GM12878 (cell line): ENCODE results near the gene OR6B3. TPM values are rescaled to one million over a fixed set of nuclear protein-coding genes. Genes with fewer than 3 reads are reported as not detected.

Experiments used
- ATAC-seq: fragments of 200-7000 bp; cut with Tn5 transposase; 3 replicates; pipeline ENCODE4 v1.9.1; 2020; ENCODE audit warnings: mild to moderate bottlenecking, moderate library complexity
- BruUV-seq: library from RNA; stranded (reverse); fragments of 400-500 nt; replicated peaks from 2 replicates; lab custom pipeline; 2021; lab: Mats Ljungman, UMichigan
- CTCF ChIA-PET: fragments of 300-600 bp; sonication (Branson Sonifier 250); formaldehyde crosslinking; extraction: SDS; loops from one replicate; lab custom pipeline; 2021; ENCODE audit warnings: inconsistent platforms; lab: Yijun Ruan, JAX
- POLR2A ChIA-PET: fragments of 350-600 bp; formaldehyde crosslinking; extraction: SDS; loops from one replicate; lab custom pipeline; 2021; ENCODE audit warnings: inconsistent platforms; lab: Charles Lee
- RAD21 ChIA-PET: fragments of 300-600 bp; sonication (Branson Sonifier 250); formaldehyde crosslinking; loops from one replicate; lab custom pipeline; 2023; ENCODE audit warnings: antibody characterized with exemption; ENCODE audit not compliant: unreplicated experiment; lab: Charles Lee
- SMC1A ChIA-PET: fragments of 300-600 bp; sonication (Branson Sonifier 250); formaldehyde crosslinking; loops from one replicate; lab custom pipeline; 2023; ENCODE audit not compliant: unreplicated experiment, uncharacterized antibody; lab: Charles Lee
- DNase-seq: peaks from one replicate; pipeline ENCODE4 v3.0.0-alpha.2; 2011; ENCODE audit warnings: low read depth, low spot score
- FAIRE-seq: peaks from 3 replicates; lab custom pipeline; 2011; peaks lifted over from hg19 to GRCh38; lab: Jason Lieb, UNC
- H2AFZ ChIP-seq: 2 replicates; pipeline ENCODE4 v1.6.0; 2011; ENCODE audit warnings: low read depth, low read length, control low read depth; ENCODE audit not compliant: control insufficient read depth
- H3K27ac ChIP-seq: 2 replicates; pipeline ENCODE4 v1.5.1; 2011; ENCODE audit warnings: control low read depth; ENCODE audit not compliant: control insufficient read depth, insufficient read depth
- H3K27me3 ChIP-seq, 2 experiments: replicated peaks in 1 of 2; 2 replicates each; pipeline versions ENCODE4 v1.6.0 to v1.6.1; 2011; ENCODE audit warnings: low read length in 1 of 2; ENCODE audit not compliant: control insufficient read depth in 2 of 2, insufficient read depth in 2 of 2
- H3K36me3 ChIP-seq, 2 experiments: 2 replicates each; pipeline ENCODE4 v1.5.1; 2011; ENCODE audit warnings: low read length in 1 of 2; ENCODE audit not compliant: control insufficient read depth in 2 of 2, insufficient read depth in 2 of 2
- H3K4me1 ChIP-seq: 2 replicates; pipeline ENCODE4 v1.6.1; 2011; ENCODE audit warnings: mild to moderate bottlenecking, low read length, moderate library complexity, mixed read lengths; ENCODE audit not compliant: control insufficient read depth, insufficient read depth
- H3K4me2 ChIP-seq: 2 replicates; pipeline ENCODE4 v1.6.0; 2011; ENCODE audit warnings: control low read depth; ENCODE audit not compliant: control insufficient read depth, insufficient read depth
- H3K4me3 ChIP-seq: fragments of 200-600 bp; sonication (generic); 2 replicates; pipeline ENCODE4 v1.5.1; 2016
- H3K79me2 ChIP-seq: 2 replicates; pipeline ENCODE4 v1.6.0; 2011; ENCODE audit warnings: low read length; ENCODE audit not compliant: control insufficient read depth, insufficient read depth
- H3K9ac ChIP-seq: 2 replicates; pipeline ENCODE4 v1.8.0; 2011; ENCODE audit warnings: low read length, control low read depth, mixed read lengths; ENCODE audit not compliant: control insufficient read depth, insufficient read depth
- H3K9me3 ChIP-seq: replicated peaks from 3 replicates; pipeline ENCODE4 v1.5.1; 2011; ENCODE audit warnings: mild to moderate bottlenecking, low read length; ENCODE audit not compliant: control insufficient read depth, insufficient read depth
- H4K20me1 ChIP-seq: 2 replicates; pipeline ENCODE4 v1.6.0; 2011; ENCODE audit not compliant: control insufficient read depth, insufficient read depth
- CEBPZ ChIP-seq: fragments of 150-350 bp; IDR thresholded peaks from 2 replicates; pipeline ENCODE4 v1.6.1; 2016; ENCODE audit warnings: low read depth, low read length
- ESRRA ChIP-seq: IDR thresholded peaks from 2 replicates; pipeline ENCODE4 v1.6.1; 2012; ENCODE audit warnings: mild to moderate bottlenecking, low read length, improper control_type of control experiment
- GABPA ChIP-seq: IDR thresholded peaks from 2 replicates; pipeline ENCODE4 v1.6.1; 2014; ENCODE audit warnings: antibody characterized with exemption, low read depth, mild to moderate bottlenecking, inconsistent platforms
- MAX ChIP-seq: IDR thresholded peaks from 2 replicates; pipeline ENCODE4 v1.6.1; 2012; ENCODE audit warnings: low read depth, low read length, improper control_type of control experiment
- MEF2A ChIP-seq: IDR thresholded peaks from 2 replicates; pipeline ENCODE4 v1.6.1; 2011; ENCODE audit warnings: low read depth, mild to moderate bottlenecking, low read length, moderate library complexity; ENCODE audit not compliant: insufficient read depth
- MXI1 ChIP-seq: fragments of 150-350 bp; IDR thresholded peaks from 2 replicates; pipeline ENCODE4 v1.6.1; 2011; ENCODE audit warnings: low read depth, mild to moderate bottlenecking, inconsistent platforms, low read length, improper control_type of control experiment
- NFXL1 ChIP-seq: fragments of 450-650 bp; IDR thresholded peaks from 2 replicates; pipeline ENCODE4 v1.6.1; 2017; ENCODE audit warnings: antibody characterized with exemption, mild to moderate bottlenecking, borderline replicate concordance
- PKNOX1 ChIP-seq: fragments of 450-650 bp; IDR thresholded peaks from 2 replicates; pipeline ENCODE4 v1.6.1; 2016; ENCODE audit warnings: mild to moderate bottlenecking
- POLR2A ChIP-seq: IDR thresholded peaks from 2 replicates; pipeline ENCODE4 v1.6.1; 2011; ENCODE audit warnings: low read depth, mild to moderate bottlenecking, low read length
- TARDBP ChIP-seq: IDR thresholded peaks from 2 replicates; pipeline ENCODE4 v1.6.1; 2016; ENCODE audit warnings: borderline replicate concordance
- TCF3 ChIP-seq: IDR thresholded peaks from 2 replicates; pipeline ENCODE4 v1.6.1; 2012; ENCODE audit warnings: low read depth, mild to moderate bottlenecking, low read length, borderline replicate concordance; ENCODE audit not compliant: insufficient read depth
- ZNF687 ChIP-seq: fragments of 450-650 bp; IDR thresholded peaks from 2 replicates; pipeline ENCODE4 v1.6.1; 2017; ENCODE audit warnings: mild to moderate bottlenecking, moderate library complexity
- WGBS: methylation state at CpG from one replicate; pipeline ENCODE4 v1.1.6; 2016; ENCODE audit warnings: low lambda C conversion rate; ENCODE audit not compliant: insufficient replicate concordance, insufficient coverage; ENCODE audit errors: missing lambda C conversion rate; 5-methylcytosine and 5-hydroxymethylcytosine counted together
- in situ Hi-C: fragments of 300-500 bp; cut with MboI; formaldehyde crosslinking; loops from 9 replicates; pipeline ENCODE4 v1.14.3; 2018; ENCODE audit warnings: mixed read lengths
- intact Hi-C: fragments of 100-400 bp; cut with micrococcal nuclease; formaldehyde crosslinking; loops from one replicate; pipeline ENCODE4 v1.14.2; 2022; ENCODE audit not compliant: unreplicated experiment
- polyA plus RNA-seq, 11 experiments: library from polyadenylated mRNA; depleted of rRNA in 4 of 11; unstranded in 6 of 11; stranded (reverse) in 5 of 11; fragments of >200 nt; fragmentation: Nextera tagmentation in 4 of 11; fragmentation: Illumina TruSeq in 1 of 11; extraction: Ambion mirVana in 4 of 11; extraction: Trizol in 1 of 11; gene quantifications; 1 replicate in 1 of 11; 2 replicates in 10 of 11; pipeline versions ENCODE4 v1.2.1 to v1.2.3, GENCODE V29; 2011 to 2016; ENCODE audit warnings: inconsistent platforms in 2 of 11, missing spikeins in 2 of 11, low read depth in 1 of 11
- total RNA-seq, 4 experiments: library from RNA; depleted of rRNA in 3 of 4; stranded (reverse); fragments of >200 nt in 3 of 4; fragmentation: Illumina TruSeq in 1 of 4; extraction: Trizol in 1 of 4; gene quantifications; 2 replicates each; pipeline versions ENCODE4 v1.2.1 to v1.2.3, GENCODE V29; 2013 to 2021

OR6B3 gene
- total and polyA plus RNA-seq, 10 of the 15 experiments (the other 5 are each of a cell fraction or from before 2014, with no cell fraction given): not detected

- BruUV-seq: no TSS peak
- WGBS: 18% methylated on average over 14 of the region's 14 CpGs
- ATAC-seq: no peak
- TF ChIP-seq POLR2A: no peak
- TF ChIP-seq NFXL1: no peak
- TF ChIP-seq CEBPZ: no peak
- no peak for TF ChIP-seq TCF3
- TF ChIP-seq PKNOX1: no peak
- no peak for TF ChIP-seq MAX
- TF ChIP-seq MXI1: no peak
- TF ChIP-seq ZNF687: no peak
- TF ChIP-seq ESRRA: no peak
- no peak for TF ChIP-seq MEF2A
- TF ChIP-seq GABPA: no peak
- no peak for TF ChIP-seq TARDBP
Observed at GRCh38 chr2:240032406-240033329, 20.7 kb downstream of the OR6B3 start.

More at GRCh38 chr2:240032406-240033329, 20.7 kb downstream of the OR6B3 start:
- Histone ChIP-seq H4K20me1 (no peaks in the 10 kb centered on the region), H3K36me3 (no peaks in the 10 kb centered on the region), H2AFZ (no peak overlapping the region), H3K9ac (no peak overlapping the region), H3K4me3 (no peak overlapping the region), H3K27ac (no peak overlapping the region), H3K4me1 (no peaks in the 10 kb centered on the region), H3K9me3 (no peaks in the 10 kb centered on the region), H3K79me2 (no peaks in the 10 kb centered on the region), H3K4me2 (no peak overlapping the region), H3K27me3 (peaks cover 0 to 2% of the 10 kb centered on the region in 2 experiments; a peak in 1 of 4 replicates)
- POLR2A ChIA-PET: no interaction called here
- intact Hi-C loops: no loop called here
- CTCF ChIA-PET: interaction anchor here (2.1 kb wide), 1 partner anchor 10 kb away, joined by 7 read pairs; no protein-coding TSS in a partner anchor
- SMC1A ChIA-PET: no interaction called here
- in situ Hi-C loops: no loop called here
- DNase-seq (no peak), FAIRE-seq (no peak)
- RAD21 ChIA-PET: no interaction called here
